K562 (cell line): Measurements from ENCODE around the gene ELMO1.
A peak's percentile ranks its signal among the peaks of the same experiment; 100 is the strongest.

ENCODE experiments used
- GABPA ChIP-seq: fragments of 200-800 bp; sonication (Bioruptor generic); conservative IDR thresholded peaks from 2 replicates; pipeline ENCODE4 v1.6.1; 2016; ENCODE audit warnings: low read depth, missing genetic modification characterization, missing compliant biosample characterization
- HDAC8 ChIP-seq: fragments of 450-650 bp; IDR thresholded peaks from 2 replicates; pipeline ENCODE4 v1.6.1; 2016; ENCODE audit warnings: mild to moderate bottlenecking, missing genetic modification characterization, moderate library complexity, missing compliant biosample characterization
- WHSC1 ChIP-seq: IDR thresholded peaks from one replicate; pipeline ENCODE4 v1.6.1; 2012; ENCODE audit warnings: low read length, control low read depth, inconsistent platforms
- TF ChIP-seq, protein P1 (sequence below), 3 experiments: IDR thresholded peaks in 2 of 3; conservative IDR thresholded peaks in 1 of 3; 2 replicates each; pipeline ENCODE4 v1.5.1; 2011 to 2012; ENCODE audit warnings: low read length in 3 of 3, mild to moderate bottlenecking in 3 of 3, control low read depth in 2 of 3, improper control_type of control experiment in 1 of 3, inconsistent platforms in 1 of 3, low read depth in 1 of 3, mixed read lengths in 1 of 3, moderate library complexity in 1 of 3; ENCODE audit not compliant: insufficient read depth in 2 of 3

DNA sequence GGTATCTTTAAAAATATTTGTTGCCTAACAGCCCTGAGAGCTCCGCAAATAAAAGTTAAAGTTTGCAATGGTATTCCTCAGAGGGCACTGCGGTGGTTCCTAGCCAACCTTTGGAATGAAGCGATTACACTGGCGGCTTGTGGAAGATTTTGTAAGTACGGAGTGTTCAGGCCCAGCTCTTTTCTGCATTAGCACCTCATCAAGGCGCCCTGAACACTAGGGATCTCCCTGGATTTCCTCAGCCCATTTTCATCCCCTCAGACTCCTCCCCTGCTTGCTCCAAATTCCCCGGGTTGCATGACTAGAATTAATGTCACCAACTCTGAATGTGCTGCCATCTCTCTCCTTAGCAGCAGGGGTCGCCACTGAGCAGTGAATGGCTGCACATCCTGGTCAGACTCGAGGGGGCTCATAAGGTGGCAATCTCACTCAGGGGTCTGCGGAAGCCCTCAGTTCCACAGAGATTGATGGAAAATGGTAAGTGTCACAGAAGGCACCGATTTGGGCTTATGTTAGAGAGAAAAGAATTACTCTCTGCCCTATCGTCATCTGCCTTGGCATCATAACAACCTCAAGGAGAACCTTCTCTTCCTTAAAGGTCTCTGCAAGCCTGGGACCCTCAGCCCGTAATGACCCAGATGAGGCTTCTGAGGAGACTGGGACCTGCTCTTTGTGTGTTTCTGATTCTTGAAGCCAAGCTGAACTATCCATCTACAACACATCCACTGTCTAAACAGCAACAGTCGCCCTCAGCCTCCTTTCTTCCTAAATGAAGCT, 461.5 kb downstream of the ELMO1 start:
- TF ChIP-seq WHSC1 (no peak), GABPA (tag) (no peak), HDAC8 (tag) (no peak)
- TF ChIP-seq, protein P1, sequence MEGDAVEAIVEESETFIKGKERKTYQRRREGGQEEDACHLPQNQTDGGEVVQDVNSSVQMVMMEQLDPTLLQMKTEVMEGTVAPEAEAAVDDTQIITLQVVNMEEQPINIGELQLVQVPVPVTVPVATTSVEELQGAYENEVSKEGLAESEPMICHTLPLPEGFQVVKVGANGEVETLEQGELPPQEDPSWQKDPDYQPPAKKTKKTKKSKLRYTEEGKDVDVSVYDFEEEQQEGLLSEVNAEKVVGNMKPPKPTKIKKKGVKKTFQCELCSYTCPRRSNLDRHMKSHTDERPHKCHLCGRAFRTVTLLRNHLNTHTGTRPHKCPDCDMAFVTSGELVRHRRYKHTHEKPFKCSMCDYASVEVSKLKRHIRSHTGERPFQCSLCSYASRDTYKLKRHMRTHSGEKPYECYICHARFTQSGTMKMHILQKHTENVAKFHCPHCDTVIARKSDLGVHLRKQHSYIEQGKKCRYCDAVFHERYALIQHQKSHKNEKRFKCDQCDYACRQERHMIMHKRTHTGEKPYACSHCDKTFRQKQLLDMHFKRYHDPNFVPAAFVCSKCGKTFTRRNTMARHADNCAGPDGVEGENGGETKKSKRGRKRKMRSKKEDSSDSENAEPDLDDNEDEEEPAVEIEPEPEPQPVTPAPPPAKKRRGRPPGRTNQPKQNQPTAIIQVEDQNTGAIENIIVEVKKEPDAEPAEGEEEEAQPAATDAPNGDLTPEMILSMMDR (IDR thresholded peaks at IDR 0.05 in 2 of 3, conservative IDR thresholded peaks at IDR 0.05 in 1 of 3; ENCODE audit: insufficient read depth in 2 of 3, low read depth in 1 of 3, low read length in 3 of 3): peak; percentile 78 to 88 (median 79)
